Medulla oblongata (tissue), 1 donor: Measurements from ENCODE around the gene PGBD2.
"Not testable (repeated sequence)": the region's sequence is repeated elsewhere in the genome, so short reads cannot be mapped to it uniquely, and the experiment has no call there.

Experiments used
- DNase-seq: peaks from one replicate; pipeline ENCODE4 v3.0.0-alpha.2; 2015; ENCODE audit errors: extremely low spot score

PGBD2 gene

DNA sequence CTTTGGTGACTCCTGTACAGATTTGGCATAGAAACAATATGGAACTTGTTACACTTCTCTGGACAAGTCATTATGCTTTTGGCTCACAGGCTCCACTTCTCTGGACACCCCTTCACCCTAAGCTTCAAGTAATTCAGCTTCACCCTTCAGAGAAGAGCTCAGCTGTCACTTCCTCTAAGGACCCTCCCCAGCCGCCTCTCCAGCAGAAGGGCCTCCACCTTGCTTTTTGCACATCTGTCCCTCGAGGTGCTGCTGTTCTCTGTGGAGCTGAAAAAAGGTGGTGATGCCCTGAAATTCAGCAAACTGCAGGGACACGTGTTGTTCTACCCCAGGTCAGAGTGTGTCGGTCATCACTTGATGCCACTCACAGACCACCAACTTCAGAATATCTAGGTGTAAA lies 19.8 kb downstream of the PGBD2 start:
- DNase-seq: not testable (repeated sequence)

DNA sequence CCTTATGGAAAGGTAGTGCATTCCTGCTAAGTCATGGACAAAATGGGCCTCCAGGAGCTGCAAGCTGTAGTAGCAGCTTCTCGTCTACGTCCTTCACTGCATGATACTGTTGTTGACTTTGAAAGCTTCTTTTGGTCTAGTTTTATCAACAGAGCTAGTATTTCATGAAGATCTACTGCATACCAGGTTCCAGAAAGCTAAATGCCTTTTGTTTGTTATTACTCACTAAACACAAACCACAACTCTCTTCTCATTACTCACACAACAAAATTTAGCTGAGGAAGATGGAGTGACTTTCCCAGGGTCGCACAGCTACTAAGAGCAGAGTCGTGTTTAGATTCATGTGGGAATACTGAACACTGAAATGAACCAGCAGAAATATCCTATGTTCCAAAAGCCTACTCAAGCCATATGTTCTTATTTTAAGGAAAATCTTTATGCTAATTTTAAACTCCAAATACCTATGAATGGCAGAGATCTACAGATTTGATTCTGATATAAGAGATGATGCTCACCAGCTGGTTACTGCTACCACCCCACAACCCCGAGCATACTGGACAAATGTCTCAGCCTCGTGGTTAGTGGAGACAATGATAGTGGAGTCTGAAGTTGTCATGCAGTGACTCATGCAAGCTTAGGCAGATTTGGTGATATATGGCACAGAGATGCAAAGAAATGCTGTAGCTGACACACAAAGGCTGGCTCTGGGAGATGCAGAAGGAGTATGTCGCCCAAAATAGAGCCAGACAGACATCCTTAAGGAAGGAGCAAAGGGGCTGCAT lies 20.6 kb downstream of the PGBD2 start:
- no peak for DNase-seq

DNA sequence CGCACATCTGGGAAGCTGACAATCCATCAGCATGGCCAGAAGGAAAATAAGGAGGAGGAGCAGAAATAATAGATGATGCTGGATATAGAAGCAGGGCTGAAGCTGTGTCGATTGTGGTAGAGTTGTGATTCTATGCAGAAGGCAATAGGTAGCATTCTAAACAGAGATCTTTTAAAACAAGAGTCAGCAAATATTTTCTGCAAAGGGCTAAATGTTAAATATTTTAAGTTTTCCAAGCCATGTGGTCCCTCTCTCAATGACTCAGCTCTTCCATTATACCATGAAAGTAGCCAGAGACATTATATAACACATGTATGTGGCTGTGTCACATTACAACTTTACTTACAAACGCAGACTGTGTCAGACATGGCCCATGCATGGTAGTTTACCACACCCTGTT lies 21.2 kb downstream of the PGBD2 start:
- not testable (repeated sequence) for DNase-seq

DNA sequence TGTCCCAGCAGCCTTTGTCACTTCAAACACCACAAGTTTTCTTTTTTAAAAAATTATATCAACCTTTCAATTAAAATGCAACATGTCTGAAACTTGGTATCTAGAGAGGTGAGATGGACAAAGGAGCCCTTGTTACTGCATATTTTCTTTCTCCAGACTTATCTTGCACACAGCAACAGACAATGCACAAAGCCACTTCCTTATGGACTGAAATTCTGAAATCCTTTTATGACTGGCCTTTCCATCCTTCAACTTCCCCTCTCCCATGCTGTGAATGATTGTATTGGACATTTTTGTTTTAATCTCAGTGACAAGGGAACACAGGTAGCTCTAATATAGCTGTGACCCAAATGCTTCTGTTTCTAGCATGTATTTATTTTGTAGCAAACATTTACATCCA lies 22.1 kb downstream of the PGBD2 start:
- DNase-seq: not testable (repeated sequence)

DNA sequence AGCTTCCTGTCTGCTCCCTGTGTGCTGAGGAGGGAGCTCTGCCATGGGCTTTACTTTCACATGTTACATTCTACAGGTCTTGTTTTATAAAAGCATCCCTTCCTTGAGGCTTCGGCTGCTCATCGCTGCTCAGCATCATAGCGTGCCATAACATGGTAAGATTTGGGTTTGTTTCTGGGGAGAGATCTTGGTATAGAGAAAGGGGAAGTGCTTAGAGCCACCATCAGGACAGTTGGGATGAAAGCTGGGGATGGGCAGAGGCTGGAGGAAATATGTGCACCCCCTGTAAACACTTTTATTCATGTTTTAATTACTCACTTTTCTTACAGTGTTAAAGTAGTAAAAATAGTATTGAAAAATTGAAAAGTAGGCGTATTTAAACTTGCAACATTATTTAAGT lies 24.0 kb downstream of the PGBD2 start:
- DNase-seq: not testable (repeated sequence)

DNA sequence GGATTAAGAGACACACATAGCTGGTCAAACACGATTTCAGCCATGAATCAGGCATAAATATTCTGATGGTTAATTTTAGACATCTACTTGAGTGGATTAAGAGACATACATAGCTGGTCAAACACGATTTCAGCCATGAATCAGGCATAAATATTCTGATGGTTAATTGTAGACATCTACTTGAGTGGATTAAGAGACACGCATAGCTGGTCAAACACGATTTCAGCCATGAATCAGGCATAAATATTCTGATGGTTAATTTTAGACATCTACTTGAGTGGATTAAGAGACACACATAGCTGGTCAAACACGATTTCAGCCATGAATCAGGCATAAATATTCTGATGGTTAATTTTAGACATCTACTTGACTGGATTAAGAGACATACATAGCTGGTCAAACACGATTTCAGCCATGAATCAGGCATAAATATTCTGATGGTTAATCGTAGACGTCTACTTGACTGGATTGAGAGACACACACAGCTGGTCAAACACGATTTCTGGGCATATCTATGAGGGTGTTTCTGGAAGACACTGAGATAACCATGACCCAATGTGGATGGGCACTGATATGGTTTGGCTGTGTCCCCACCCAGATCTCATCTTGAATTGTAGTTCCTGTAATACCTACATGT lies 32.3 kb downstream of the PGBD2 start:
- not testable (repeated sequence) for DNase-seq

DNA sequence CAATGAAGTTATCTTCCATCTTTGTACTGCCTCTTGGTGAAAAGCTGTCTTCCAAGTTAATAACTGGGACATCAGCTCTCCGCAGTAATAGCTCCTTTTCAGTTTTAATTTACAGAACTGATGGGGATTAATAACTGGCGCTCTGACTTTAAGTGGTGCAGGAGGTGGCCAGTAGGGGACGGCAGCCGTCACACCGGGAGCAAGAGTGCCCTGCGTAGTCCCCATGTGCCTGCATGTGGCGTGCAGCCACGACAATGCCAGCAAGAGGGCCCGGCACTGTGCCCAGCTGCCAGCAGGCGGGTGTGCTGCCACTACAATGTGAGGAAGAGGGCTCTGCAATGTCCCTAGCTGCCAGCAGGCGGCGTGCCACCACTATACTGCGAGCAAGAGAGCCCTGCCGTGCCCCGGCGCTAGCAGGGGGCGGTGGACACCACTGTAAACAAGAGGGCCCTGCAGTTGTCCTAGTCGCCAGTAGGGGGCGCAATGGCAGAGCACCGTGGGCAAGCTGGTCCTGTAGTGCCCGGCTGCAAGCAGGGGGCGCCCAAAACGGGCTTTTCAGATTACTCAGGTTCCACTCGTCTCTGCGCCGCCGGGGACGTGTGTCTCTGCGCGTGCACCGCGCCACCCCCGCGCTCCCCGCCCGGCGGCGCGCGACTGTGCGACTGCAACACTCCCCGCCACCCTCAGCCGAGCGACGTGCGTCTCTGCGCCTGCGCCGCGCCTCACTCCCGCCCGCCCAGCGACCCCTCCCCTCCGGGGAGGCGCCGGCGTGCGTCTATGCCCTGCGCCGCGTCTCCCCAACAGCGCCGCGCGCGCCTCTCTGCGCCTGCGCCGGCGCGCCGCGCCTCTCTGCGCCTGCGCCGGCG lies 38.3 kb downstream of the PGBD2 start:
- not testable (repeated sequence) for DNase-seq

DNA sequence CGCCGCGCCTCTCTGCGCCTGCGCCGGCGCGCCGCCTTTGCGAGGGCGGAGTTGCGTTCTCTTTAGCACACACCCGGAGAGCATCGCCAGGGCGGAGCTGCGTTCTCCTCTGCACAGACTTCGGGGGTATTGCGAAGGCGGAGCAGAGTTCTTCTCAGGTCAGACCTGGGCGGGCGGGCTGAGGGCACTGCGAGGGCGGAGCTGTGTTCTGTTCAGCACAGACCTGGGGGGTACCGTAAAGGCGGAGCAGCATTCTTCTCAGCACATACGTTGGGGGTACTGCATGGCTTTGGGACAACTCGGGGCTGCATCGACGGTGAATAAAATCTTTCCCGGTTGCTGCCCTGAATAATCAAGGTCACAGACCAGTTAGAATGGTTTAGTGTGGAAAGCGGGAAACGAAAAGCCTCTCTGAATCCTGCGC lies 39.0 kb downstream of the PGBD2 start:
- DNase-seq: not testable (repeated sequence)

DNA sequence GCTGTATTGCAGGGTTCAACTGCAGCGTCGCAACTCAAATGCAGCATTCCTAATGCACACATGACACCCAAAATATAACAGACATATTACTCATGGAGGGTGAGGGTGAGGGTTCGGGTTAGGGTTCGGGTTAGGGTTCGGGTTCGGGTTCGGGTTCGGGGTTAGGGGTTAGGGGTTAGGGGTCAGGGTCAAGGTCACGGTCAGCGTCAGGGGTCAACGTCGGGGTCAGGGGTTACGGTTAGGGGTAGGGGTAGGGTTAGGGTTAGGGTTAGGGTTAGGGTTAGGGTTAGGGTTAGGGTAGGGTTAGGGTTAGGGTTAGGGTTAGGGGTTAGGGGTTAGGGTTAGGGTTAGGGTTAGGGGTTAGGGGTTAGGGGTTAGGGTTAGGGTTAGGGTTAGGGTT lies 39.4 kb downstream of the PGBD2 start:
- DNase-seq: peak; percentile 21

DNA sequence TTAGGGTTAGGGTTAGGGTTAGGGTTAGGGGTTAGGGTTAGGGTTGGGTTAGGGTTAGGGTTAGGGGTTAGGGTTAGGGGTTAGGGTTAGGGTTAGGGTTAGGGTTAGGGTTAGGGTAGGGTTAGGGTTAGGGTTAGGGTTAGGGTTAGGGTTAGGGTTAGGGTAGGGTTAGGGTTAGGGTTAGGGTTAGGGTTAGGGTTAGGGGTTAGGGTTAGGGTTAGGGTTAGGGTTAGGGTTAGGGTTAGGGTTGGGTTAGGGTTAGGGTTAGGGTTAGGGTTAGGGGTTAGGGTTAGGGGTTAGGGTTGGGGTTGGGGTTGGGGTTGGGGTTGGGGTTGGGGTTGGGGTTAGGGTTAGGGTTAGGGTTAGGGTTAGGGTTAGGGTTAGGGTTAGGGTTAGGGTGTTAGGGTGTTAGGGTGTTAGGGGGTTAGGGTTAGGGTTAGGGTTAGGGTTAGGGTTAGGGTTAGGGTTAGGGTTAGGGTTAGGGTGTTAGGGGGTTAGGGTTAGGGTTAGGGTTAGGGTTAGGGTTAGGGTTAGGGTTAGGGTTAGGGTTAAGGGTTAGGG lies 39.9 kb downstream of the PGBD2 start:
- DNase-seq: not testable (repeated sequence)
